T-helper 2 cell treated with Interferon-gamma antibody and Interleukin-4, amounts not matched to agents 5 μg/mL and 100 μg/mL, for 36 hours (primary cell): Measurements from ENCODE around the gene CLTB.
A peak's percentile ranks its signal among the peaks of the same experiment; 100 is the strongest.
"Not testable (repeated sequence)": the region's sequence is repeated elsewhere in the genome, so short reads cannot be mapped to it uniquely, and the experiment has no call there.

Experiments used
- DNase-seq: peaks from one replicate; pipeline ENCODE4 v3.0.0; 2021; ENCODE audit warnings: low spot score
- H3K27ac Mint-ChIP-seq: one replicate; pipeline ENCODE4 v1.8.0; 2021; ENCODE audit warnings: mild to moderate bottlenecking, mixed read lengths
- H3K27me3 Mint-ChIP-seq: one replicate; pipeline ENCODE4 v1.8.0; 2021; ENCODE audit warnings: low read depth, mixed read lengths
- H3K36me3 Mint-ChIP-seq: one replicate; pipeline ENCODE4 v1.8.0; 2021; ENCODE audit warnings: low read depth, mixed read lengths
- H3K4me1 Mint-ChIP-seq: one replicate; pipeline ENCODE4 v1.8.0; 2021; ENCODE audit warnings: low read depth, mixed read lengths
- H3K4me3 Mint-ChIP-seq: one replicate; pipeline ENCODE4 v1.8.0; 2022; ENCODE audit warnings: mild to moderate bottlenecking, moderate library complexity, mixed read lengths
- H3K9me3 Mint-ChIP-seq: one replicate; pipeline ENCODE4 v1.8.0; 2021; ENCODE audit warnings: mixed read lengths

CLTB gene

GRCh38 chr5:176415952-176416924 is at the start of gene CLTB:
Gene CLTB, minus strand, starts transcription at chr5:176416539. Its CDS starts 176 bp downstream, at chr5:176416363.
- peaks cover 4% of the 10 kb centered on the region for H3K36me3 Mint-ChIP-seq
- H3K27me3 Mint-ChIP-seq, result peaks cover 13% of the 10 kb centered on the region
- H3K4me3 Mint-ChIP-seq, result peak within 1 kb of the TSS; percentile 90
- DNase-seq, result peak; percentile 77
- H3K4me1 Mint-ChIP-seq, result peaks cover 24% of the 10 kb centered on the region
- H3K27ac Mint-ChIP-seq, result peak within 1 kb of the TSS; percentile 79
- no peaks in the 10 kb centered on the region for H3K9me3 Mint-ChIP-seq

DNA sequence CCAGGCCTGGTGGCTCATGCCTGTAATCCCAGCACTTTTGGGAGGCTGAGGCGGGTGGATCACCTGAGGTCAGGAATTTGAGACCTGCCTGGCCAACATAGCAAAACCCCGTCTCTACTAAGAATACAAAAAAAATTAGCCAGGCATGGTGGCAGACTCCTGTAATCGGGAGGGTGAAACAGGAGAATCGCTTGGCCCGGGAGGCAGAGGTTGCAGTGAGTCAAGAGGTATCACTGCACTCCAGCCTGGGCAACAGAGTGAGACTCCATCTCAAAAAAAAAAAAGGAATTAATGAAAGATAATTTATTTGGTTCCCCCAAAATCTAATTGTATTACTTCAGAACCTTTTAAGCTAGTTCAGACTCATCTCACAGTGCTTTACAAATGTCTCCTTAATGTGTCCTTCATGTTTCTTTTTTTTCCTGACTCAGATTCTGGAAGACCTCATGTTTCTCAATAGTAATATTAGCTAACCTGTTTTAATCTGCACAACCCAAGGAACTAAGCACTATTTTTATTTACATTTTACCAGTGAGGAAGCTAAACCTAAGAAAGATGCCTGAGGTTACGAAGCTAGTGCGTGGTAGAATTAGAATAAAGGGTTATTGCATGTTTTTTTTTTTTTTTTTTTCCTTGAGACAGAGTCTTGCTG is 46.9 kb upstream of the CLTB start:
- Mint-ChIP-seq H3K27ac (no peak overlapping the region), H3K4me1 (peaks cover 12% of the 10 kb centered on the region), H3K36me3 (peaks cover 23% of the 10 kb centered on the region), H3K27me3 (no peaks in the 10 kb centered on the region), H3K4me3 (no peak overlapping the region), H3K9me3 (peaks cover 7% of the 10 kb centered on the region)
- DNase-seq, result no peak

- no peak overlapping the region for H3K27ac Mint-ChIP-seq
- H3K4me3 Mint-ChIP-seq, result no peak overlapping the region
- no peaks in the 10 kb centered on the region for H3K27me3 Mint-ChIP-seq
- peaks cover 7% of the 10 kb centered on the region for H3K9me3 Mint-ChIP-seq
- DNase-seq, result no peak
- H3K36me3 Mint-ChIP-seq, result peaks cover 23% of the 10 kb centered on the region
- H3K4me1 Mint-ChIP-seq, result peaks cover 11% of the 10 kb centered on the region
Observed at GRCh38 chr5:176461349-176461748, 45.0 kb upstream of the CLTB start.

DNA sequence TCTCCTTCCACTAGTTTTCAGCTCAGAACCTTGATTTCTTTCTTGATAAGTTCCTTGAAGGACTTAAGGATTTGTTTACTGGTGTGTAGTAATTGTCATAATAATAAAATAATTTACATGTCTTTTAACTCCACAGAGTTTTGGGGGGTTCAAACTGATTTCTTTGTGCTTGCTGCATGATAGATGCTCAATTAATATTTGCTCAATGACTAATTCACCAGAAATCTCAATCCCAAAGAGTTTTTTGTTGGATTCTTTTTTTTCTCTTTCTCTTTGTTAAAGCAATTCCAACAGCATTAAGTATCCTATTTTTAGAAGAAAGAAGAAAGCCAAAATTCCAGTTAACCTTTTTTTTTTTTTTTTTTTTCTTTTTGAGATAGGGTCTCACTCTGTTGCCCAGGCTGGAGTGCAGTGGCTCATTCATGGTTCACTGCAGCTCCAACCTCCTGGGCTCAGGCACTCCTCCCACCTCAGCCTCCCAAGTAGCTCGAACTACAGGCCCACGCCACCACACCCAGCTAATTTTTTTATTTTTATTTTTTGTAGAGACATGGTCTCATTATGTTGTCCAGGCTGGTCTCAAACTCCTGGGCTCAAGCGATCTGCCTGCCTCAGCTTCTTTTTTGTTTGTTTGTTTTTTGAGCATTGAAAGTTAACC is 42.7 kb upstream of the CLTB start:
- Mint-ChIP-seq H3K27ac (peak overlapping the region; percentile 35), H3K27me3 (no peaks in the 10 kb centered on the region), H3K4me3 (peak overlapping the region; percentile 16), H3K36me3 (peaks cover 26% of the 10 kb centered on the region), H3K4me1 (peaks cover 10% of the 10 kb centered on the region), H3K9me3 (peaks cover 7% of the 10 kb centered on the region)
- no peak for DNase-seq

GRCh38 chr5:176454724-176455394 is 38.5 kb upstream of the CLTB start:
- no peaks in the 10 kb centered on the region for H3K27me3 Mint-ChIP-seq
- H3K4me1 Mint-ChIP-seq, result peaks cover 19% of the 10 kb centered on the region
- H3K36me3 Mint-ChIP-seq, result peaks cover 26% of the 10 kb centered on the region
- no peak for DNase-seq
- no peak overlapping the region for H3K27ac Mint-ChIP-seq
- no peak overlapping the region for H3K4me3 Mint-ChIP-seq
- peaks cover 6% of the 10 kb centered on the region for H3K9me3 Mint-ChIP-seq

DNA sequence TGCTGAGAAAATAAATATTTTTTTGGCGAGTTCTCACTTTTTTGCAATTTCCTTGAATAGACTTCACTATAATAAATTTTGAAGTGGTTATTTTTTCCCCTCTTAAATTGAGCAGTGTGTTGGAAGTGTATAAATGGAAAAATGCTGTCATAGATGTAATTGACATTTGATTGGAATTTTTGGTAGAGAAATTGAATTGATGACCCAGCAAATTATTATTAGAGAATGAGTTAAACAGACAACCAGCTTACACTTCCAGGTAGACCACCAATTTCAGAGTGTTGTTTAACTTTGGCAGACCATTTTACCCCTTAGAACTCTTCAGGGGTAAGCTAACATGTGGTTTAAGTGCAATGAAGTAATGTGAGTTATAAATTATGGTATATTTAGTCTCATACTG is 33.7 kb upstream of the CLTB start:
- H3K9me3 Mint-ChIP-seq, result no peaks in the 10 kb centered on the region
- peaks cover 23% of the 10 kb centered on the region for H3K4me1 Mint-ChIP-seq
- H3K4me3 Mint-ChIP-seq, result no peak overlapping the region
- peaks cover 18% of the 10 kb centered on the region for H3K36me3 Mint-ChIP-seq
- no peak overlapping the region for H3K27ac Mint-ChIP-seq
- no peak for DNase-seq
- H3K27me3 Mint-ChIP-seq, result peaks cover 2% of the 10 kb centered on the region

DNA sequence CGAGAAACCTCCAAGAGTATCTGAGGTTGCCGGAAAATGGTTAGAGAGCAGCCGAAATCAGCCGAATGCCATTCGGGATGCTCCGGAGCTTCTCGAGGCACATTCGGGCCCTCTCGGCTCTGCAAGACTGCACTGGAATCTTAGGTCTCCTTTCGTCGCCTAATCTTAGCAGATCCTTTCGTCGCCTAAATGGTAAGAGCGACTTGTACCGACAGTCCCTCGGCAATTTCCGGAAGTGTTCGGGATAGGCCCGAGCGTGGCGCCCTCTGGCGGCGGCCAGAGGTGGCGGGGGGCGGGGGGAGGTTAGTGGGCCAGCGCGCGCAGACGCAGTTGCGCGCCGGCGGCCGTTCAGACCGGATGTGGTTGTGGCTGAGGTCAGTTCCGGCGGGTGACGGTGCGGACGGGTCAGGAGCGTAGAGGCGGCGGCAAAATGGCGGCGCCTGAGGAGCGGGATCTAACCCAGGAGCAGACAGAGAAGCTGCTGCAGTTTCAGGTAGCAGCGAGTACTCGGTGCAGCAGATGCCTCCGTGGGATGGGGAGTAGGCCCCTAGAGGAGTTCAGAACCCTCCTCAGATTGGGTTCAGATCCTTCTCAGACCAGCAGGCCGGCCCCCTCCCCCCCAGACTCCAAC is 31.8 kb upstream of the CLTB start, which contains the start of gene FAF2:
FAF2 (plus strand) TSS at position 408 of the 631 bp plus-strand sequence; CDS start at position 431, 23 bp downstream.
- Mint-ChIP-seq H3K36me3 (peaks cover 7% of the 10 kb centered on the region), H3K4me3 (peak within 1 kb of the TSS; percentile 98), H3K27me3 (peaks cover 2% of the 10 kb centered on the region), H3K27ac (peak within 1 kb of the TSS; percentile 98), H3K4me1 (peaks cover 21% of the 10 kb centered on the region), H3K9me3 (no peaks in the 10 kb centered on the region)
- DNase-seq, result peak; percentile 99

DNA sequence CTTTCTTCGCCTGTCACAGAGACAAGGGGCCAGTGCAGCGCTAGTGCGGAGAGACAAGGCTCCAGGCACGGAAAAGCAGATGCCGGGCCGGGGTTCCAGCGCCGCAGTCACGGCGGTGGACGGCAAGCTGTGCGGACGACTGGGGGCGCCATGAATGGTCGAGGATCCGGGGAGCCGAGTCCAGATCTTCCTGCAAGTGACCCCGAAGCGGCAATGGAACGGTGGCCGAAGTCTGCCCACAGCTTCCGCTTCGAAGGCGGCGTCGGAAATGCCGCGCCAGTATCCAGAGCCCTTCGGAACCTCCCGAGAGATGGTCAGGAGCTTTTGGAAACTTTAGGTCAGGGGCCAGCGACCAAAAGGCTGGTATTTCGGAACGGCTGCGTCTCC is 31.2 kb upstream of the CLTB start:
- H3K27me3 Mint-ChIP-seq, result peaks cover 2% of the 10 kb centered on the region

GRCh38 chr5:176446884-176447590 is 30.7 kb upstream of the CLTB start:
- Mint-ChIP-seq H3K27ac (peak overlapping the region; percentile 98), H3K27me3 (peaks cover 2% of the 10 kb centered on the region), H3K9me3 (no peaks in the 10 kb centered on the region), H3K4me3 (peak overlapping the region; percentile 98), H3K36me3 (peaks cover 5% of the 10 kb centered on the region), H3K4me1 (peaks cover 20% of the 10 kb centered on the region)
- peak; percentile 10 for DNase-seq

More for the DNA sequence above, 31.2 kb upstream of the CLTB start:
- H3K4me3 Mint-ChIP-seq, result peak overlapping the region; percentile 98
- H3K4me1 Mint-ChIP-seq, result peaks cover 21% of the 10 kb centered on the region
- no peaks in the 10 kb centered on the region for H3K9me3 Mint-ChIP-seq
- H3K27ac Mint-ChIP-seq, result peak overlapping the region; percentile 98
- no peak for DNase-seq
- H3K36me3 Mint-ChIP-seq, result peaks cover 5% of the 10 kb centered on the region

DNA sequence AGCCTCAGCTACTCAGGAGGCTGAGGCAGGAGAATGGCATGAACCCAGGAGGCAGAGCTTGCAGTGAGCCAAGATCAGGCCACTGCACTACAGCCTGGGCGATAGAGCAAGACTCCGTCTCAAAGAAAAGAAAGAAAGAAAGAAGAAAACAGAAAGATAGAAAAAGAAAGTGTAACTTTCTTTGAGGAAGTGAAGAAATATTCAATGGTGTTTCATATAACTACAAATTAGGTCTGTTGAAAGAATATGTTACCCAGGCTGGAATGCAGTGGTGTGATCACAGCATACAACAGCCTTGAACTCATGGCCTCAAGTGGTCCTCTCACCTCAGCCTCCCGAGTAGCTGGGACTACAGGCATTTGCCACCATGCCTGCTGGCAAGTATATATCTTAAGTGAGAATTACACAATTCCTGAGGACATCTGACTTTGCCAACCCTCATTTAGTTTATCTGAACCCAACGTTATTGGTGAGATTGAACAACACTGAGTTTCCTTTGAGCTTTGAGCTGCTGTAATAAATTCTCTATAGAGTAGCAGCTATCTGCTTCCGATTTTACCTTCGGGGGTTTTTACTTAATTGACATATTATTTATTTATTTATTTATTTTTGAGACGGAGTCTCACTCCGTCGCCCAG is 29.8 kb upstream of the CLTB start:
- peaks cover 5% of the 10 kb centered on the region for H3K36me3 Mint-ChIP-seq
- no peak overlapping the region for H3K27ac Mint-ChIP-seq
- peaks cover 26% of the 10 kb centered on the region for H3K4me1 Mint-ChIP-seq
- H3K4me3 Mint-ChIP-seq, result peak overlapping the region; percentile 44
- peaks cover 2% of the 10 kb centered on the region for H3K27me3 Mint-ChIP-seq
- no peaks in the 10 kb centered on the region for H3K9me3 Mint-ChIP-seq
- no peak for DNase-seq

- no peaks in the 10 kb centered on the region for H3K9me3 Mint-ChIP-seq
- H3K4me1 Mint-ChIP-seq, result peaks cover 23% of the 10 kb centered on the region
- H3K36me3 Mint-ChIP-seq, result peaks cover 5% of the 10 kb centered on the region
Observed at GRCh38 chr5:176444742-176445141, 28.4 kb upstream of the CLTB start.

GRCh38 chr5:176442911-176443310 is 26.6 kb upstream of the CLTB start:
- H3K27ac Mint-ChIP-seq, DNase-seq, H3K4me3 Mint-ChIP-seq, H3K27me3 Mint-ChIP-seq, H3K36me3 Mint-ChIP-seq, H3K9me3 Mint-ChIP-seq: not testable (repeated sequence)
- H3K4me1 Mint-ChIP-seq, result peaks cover 21% of the 10 kb centered on the region

More at GRCh38 chr5:176444742-176445141, 28.4 kb upstream of the CLTB start:
- DNase-seq, result no peak
- Mint-ChIP-seq H3K27me3 (peaks cover 9% of the 10 kb centered on the region), H3K27ac (no peak overlapping the region), H3K4me3 (no peak overlapping the region)
